IMR-90 (cell line): ENCODE measurements around the gene AIP. TPM values are rescaled to one million over a fixed set of nuclear protein-coding genes. Genes with fewer than 3 reads are reported as not detected.

Source experiments
- ATAC-seq: fragments of 200-7000 bp; cut with Tn5 transposase; 2 replicates; pipeline ENCODE4 v1.9.1; 2020; ENCODE audit warnings: low read depth, mild to moderate bottlenecking, moderate library complexity
- BruUV-seq: library from RNA; stranded (reverse); fragments of 400-500 nt; replicated peaks from 2 replicates; lab custom pipeline; 2021; lab: Mats Ljungman, UMichigan
- CTCF ChIA-PET: fragments of 300-600 bp; formaldehyde crosslinking; extraction: SDS; loops from one replicate; lab custom pipeline; 2021; ENCODE audit warnings: antibody characterized with exemption; lab: Yijun Ruan, JAX
- POLR2A ChIA-PET: fragments of 300-600 bp; sonication (Branson Sonifier 250); formaldehyde crosslinking; loops from one replicate; lab custom pipeline; 2022; ENCODE audit warnings: antibody characterized with exemption; ENCODE audit not compliant: unreplicated experiment; lab: Charles Lee
- DNase-seq: peaks from one replicate; pipeline ENCODE4 v3.0.0; 2013
- H2AFZ ChIP-seq: replicated peaks from 2 replicates; pipeline ENCODE3; 2013; ENCODE audit warnings: low read length, mild to moderate bottlenecking; ENCODE audit not compliant: poor library complexity
- H2AK5ac ChIP-seq: 2 replicates; pipeline ENCODE4 v1.6.1; 2013; ENCODE audit warnings: low read depth, low read length, inconsistent platforms
- H2AK9ac ChIP-seq: replicated peaks from 2 replicates; pipeline ENCODE3; 2013; ENCODE audit warnings: mild to moderate bottlenecking, low read depth, low read length, moderate library complexity; ENCODE audit not compliant: poor library complexity
- H2BK120ac ChIP-seq: 2 replicates; pipeline ENCODE4 v1.6.1; 2013; ENCODE audit warnings: low read depth, low read length, inconsistent platforms
- H2BK15ac ChIP-seq: 3 replicates; pipeline ENCODE4 v1.6.1; 2013; ENCODE audit warnings: low read depth, low read length, inconsistent platforms
- H2BK20ac ChIP-seq: 2 replicates; pipeline ENCODE4 v1.6.1; 2013; ENCODE audit warnings: low read depth, mild to moderate bottlenecking, inconsistent platforms, low read length, moderate library complexity
- H2BK5ac ChIP-seq: 2 replicates; pipeline ENCODE4 v1.6.1; 2013; ENCODE audit warnings: mild to moderate bottlenecking, low read depth, low read length, inconsistent platforms; ENCODE audit not compliant: poor library complexity, severe bottlenecking
- H3K14ac ChIP-seq: replicated peaks from 2 replicates; pipeline ENCODE4 v1.6.1; 2013; ENCODE audit warnings: low read depth, low read length, inconsistent platforms
- H3K18ac ChIP-seq: 2 replicates; pipeline ENCODE4 v1.6.1; 2013; ENCODE audit warnings: low read depth, low read length, control low read depth
- H3K23ac ChIP-seq: 2 replicates; pipeline ENCODE4 v1.6.1; 2013; ENCODE audit warnings: low read depth, low read length, inconsistent platforms
- H3K27ac ChIP-seq: 2 replicates; pipeline ENCODE4 v1.5.1; 2013; ENCODE audit warnings: mild to moderate bottlenecking, control low read depth, low read length; ENCODE audit not compliant: insufficient read depth
- H3K27me3 ChIP-seq: 2 replicates; pipeline ENCODE4 v1.6.1; 2013; ENCODE audit warnings: low read length; ENCODE audit not compliant: control insufficient read depth, insufficient read depth
- H3K36me3 ChIP-seq: 2 replicates; pipeline ENCODE4 v1.6.1; 2013; ENCODE audit warnings: low read length, mixed read lengths; ENCODE audit not compliant: control insufficient read depth, insufficient read depth
- H3K4ac ChIP-seq: 2 replicates; pipeline ENCODE4 v1.6.1; 2013; ENCODE audit warnings: low read depth, low read length, inconsistent platforms
- H3K4me1 ChIP-seq: 2 replicates; pipeline ENCODE4 v1.6.1; 2013; ENCODE audit warnings: low read length, mixed read lengths; ENCODE audit not compliant: control insufficient read depth, insufficient read depth
- H3K4me2 ChIP-seq: 2 replicates; pipeline ENCODE4 v1.6.1; 2013; ENCODE audit warnings: low read depth, mild to moderate bottlenecking, control low read depth, low read length, moderate library complexity
- H3K4me3 ChIP-seq: 2 replicates; pipeline ENCODE4 v1.5.1; 2013; ENCODE audit warnings: low read depth, mild to moderate bottlenecking, control low read depth, low read length, moderate library complexity; ENCODE audit not compliant: insufficient read depth
- H3K56ac ChIP-seq: 2 replicates; pipeline ENCODE4 v1.6.1; 2013; ENCODE audit warnings: low read length, inconsistent platforms; ENCODE audit not compliant: insufficient read depth; ENCODE audit errors: extremely low read depth
- H3K79me1 ChIP-seq, 2 experiments: 2 replicates each; pipeline ENCODE4 v1.6.1; 2013; ENCODE audit warnings: low read length in 2 of 2, inconsistent platforms in 1 of 2, low read depth in 1 of 2
- H3K9ac ChIP-seq: 2 replicates; pipeline ENCODE4 v1.6.1; 2013; ENCODE audit warnings: low read depth, low read length, control low read depth
- H3K9me1 ChIP-seq: 2 replicates; pipeline ENCODE4 v1.6.1; 2013; ENCODE audit warnings: low read length, inconsistent platforms; ENCODE audit not compliant: insufficient read depth
- H3K9me3 ChIP-seq: 2 replicates; pipeline ENCODE4 v1.6.1; 2013; ENCODE audit warnings: low read length; ENCODE audit not compliant: control insufficient read depth, insufficient read depth
- H4K20me1 ChIP-seq: 2 replicates; pipeline ENCODE4 v1.6.1; 2013; ENCODE audit warnings: low read length, inconsistent platforms; ENCODE audit not compliant: insufficient read depth
- H4K5ac ChIP-seq: 2 replicates; pipeline ENCODE4 v1.6.1; 2013; ENCODE audit warnings: mild to moderate bottlenecking, low read depth, low read length, control low read depth
- H4K8ac ChIP-seq, 2 experiments: 2 replicates each; pipeline ENCODE4 v1.6.1; 2013; ENCODE audit warnings: low read depth in 2 of 2, low read length in 2 of 2, control low read depth in 1 of 2, inconsistent platforms in 1 of 2
- H4K91ac ChIP-seq: 2 replicates; pipeline ENCODE4 v1.6.1; 2013; ENCODE audit warnings: low read depth, low read length, inconsistent platforms; ENCODE audit not compliant: insufficient read depth
- BHLHE40 ChIP-seq: fragments of 150-350 bp; IDR thresholded peaks from 2 replicates; pipeline ENCODE4 v1.6.1; 2016; ENCODE audit warnings: mild to moderate bottlenecking, low read depth, low read length
- CHD1 ChIP-seq: IDR thresholded peaks from 2 replicates; pipeline ENCODE4 v1.6.1; 2012; ENCODE audit warnings: low read depth, low read length, improper control_type of control experiment
- CTCF ChIP-seq: conservative IDR thresholded peaks from 2 replicates; pipeline ENCODE4 v1.5.1; 2012; ENCODE audit warnings: mild to moderate bottlenecking, low read depth, low read length, improper control_type of control experiment
- MAZ ChIP-seq: IDR thresholded peaks from 2 replicates; pipeline ENCODE4 v1.6.1; 2012; ENCODE audit warnings: low read depth, mild to moderate bottlenecking, low read length, improper control_type of control experiment, moderate library complexity, borderline replicate concordance
- MXI1 ChIP-seq: IDR thresholded peaks from 2 replicates; pipeline ENCODE4 v1.6.1; 2012; ENCODE audit warnings: low read depth, mild to moderate bottlenecking, low read length, moderate library complexity, borderline replicate concordance
- NFE2L2 ChIP-seq: fragments of 150-350 bp; IDR thresholded peaks from 2 replicates; pipeline ENCODE4 v1.6.1; 2016; ENCODE audit warnings: low read depth, mild to moderate bottlenecking, low read length
- RAD21 ChIP-seq: IDR thresholded peaks from 2 replicates; pipeline ENCODE4 v1.6.1; 2012; ENCODE audit warnings: low read length, improper control_type of control experiment
- RCOR1 ChIP-seq: IDR thresholded peaks from 2 replicates; pipeline ENCODE4 v1.6.1; 2012; ENCODE audit warnings: mild to moderate bottlenecking, low read length, improper control_type of control experiment; ENCODE audit not compliant: insufficient replicate concordance
- RFX5 ChIP-seq: IDR thresholded peaks from 2 replicates; pipeline ENCODE4 v1.8.0; 2012; ENCODE audit warnings: low read depth, mild to moderate bottlenecking, low read length, moderate library complexity
- USF2 ChIP-seq: fragments of 150-350 bp; IDR thresholded peaks from 2 replicates; pipeline ENCODE4 v1.6.1; 2017; ENCODE audit warnings: mild to moderate bottlenecking, antibody characterized with exemption, low read length, low read depth
- WGBS, 2 experiments: methylation state at CpG; one replicate each; pipeline versions ENCODE4 v1.1.5 to v1.1.7; 2013; ENCODE audit warnings: missing lambda C conversion rate in 2 of 2; ENCODE audit not compliant: insufficient read length in 1 of 2; ENCODE audit errors: extremely low coverage in 2 of 2; 5-methylcytosine and 5-hydroxymethylcytosine counted together
- dilution Hi-C: fragments of 300-500 bp; cut with HindIII; formaldehyde crosslinking; loops from one replicate; pipeline ENCODE4 v1.14.3; 2018; ENCODE audit warnings: low sequenced_read_pairs; ENCODE audit not compliant: unreplicated experiment
- in situ Hi-C: fragments of 300-500 bp; cut with MboI; formaldehyde crosslinking; loops from 3 replicates; pipeline ENCODE4 v1.14.3; 2019; ENCODE audit warnings: low sequenced_read_pairs, inconsistent platforms, mixed read lengths
- intact Hi-C: fragments of 100-400 bp; cut with micrococcal nuclease; formaldehyde crosslinking; loops from 2 replicates; pipeline ENCODE4 v1.10.0; 2022
- polyA plus RNA-seq, 3 experiments: library from polyadenylated mRNA; depleted of rRNA; stranded (reverse); fragments of >200 nt; gene quantifications; 2 replicates each; pipeline ENCODE4 v1.2.3, GENCODE V29; 2012; ENCODE audit warnings: low replicate concordance in 1 of 3
- total RNA-seq: library from RNA; depleted of rRNA; stranded (reverse); fragments of >200 nt; gene quantifications from 2 replicates; pipeline ENCODE4 v1.2.3, GENCODE V29; 2012

AIP gene
- total and polyA plus RNA-seq, 2 of the 4 experiments (the other 2 are of a cell fraction), result 95.5 to 122 TPM

GRCh38 chr11:67464411-67465188 is 18.2 kb upstream of the AIP start:
- Histone ChIP-seq H2BK15ac (no peak overlapping the region), H2AK9ac (peak overlapping the region; percentile 95), H3K9ac (peak overlapping the region; percentile 54), H3K4me3 (peak overlapping the region; percentile 62), H3K4me2 (peak overlapping the region; percentile 88), H3K4ac (peak overlapping the region; percentile 84), H3K9me1 (peaks cover 12% of the 10 kb centered on the region), H3K36me3 (peaks cover 2% of the 10 kb centered on the region; the same call in 1 of the 2 replicates), H2BK20ac (no peak overlapping the region), H2AFZ (peak overlapping the region; percentile 97), H2BK120ac (no peak overlapping the region), H3K27me3 (no peaks in the 10 kb centered on the region; the same call in 1 of the 2 replicates), H3K9me3 (no peaks in the 10 kb centered on the region), H3K14ac (peak overlapping the region; percentile 89), H4K20me1 (no peaks in the 10 kb centered on the region), H3K4me1 (peaks cover 9% of the 10 kb centered on the region), H3K18ac (no peak overlapping the region; the same call in 1 of the 2 replicates), H4K8ac (peak overlapping the region; percentile 92 to 95), H3K23ac (peak overlapping the region; percentile 85; the same call in 1 of the 2 replicates), H3K79me1 (peaks cover 4 to 24% of the 10 kb centered on the region in 2 experiments; a peak in 2 of 4 replicates), H2BK5ac (peak overlapping the region; percentile 41), H3K27ac (peak overlapping the region; percentile 56), H4K91ac (peak overlapping the region; percentile 72), H2AK5ac (peak overlapping the region; percentile 49), H3K56ac (no peak overlapping the region), H4K5ac (peak overlapping the region; percentile 87)
- intact Hi-C loops (no loop called here), dilution Hi-C loops (no loop called here), in situ Hi-C loops (no loop called here)
- TF ChIP-seq BHLHE40 (no peak), CTCF (no peak), RCOR1 (no peak), NFE2L2 (no peak), USF2 (peak; percentile 81), MXI1 (0 out of 2 replicates have a peak, but pooled peaks have one; percentile 13), RFX5 (no peak), MAZ (peak; percentile 10; the same call in 1 of the 2 replicates), RAD21 (no peak), CHD1 (no peak)
- POLR2A ChIA-PET, result interaction anchor here (0.5 kb wide), 1 partner anchor 51 kb away, joined by 6 read pairs; no protein-coding TSS in a partner anchor
- 35% methylated on average over 5 of the region's 56 CpGs; no CpG with 5 or more reads in 1 of the 2 experiments for WGBS, 2 experiments
- BruUV-seq, result no TSS peak
- ATAC-seq (peak; percentile 24), DNase-seq (peak; percentile 42)
- CTCF ChIA-PET, result interaction anchor here (0.9 kb wide), 1 partner anchor 113 kb away, joined by 3 read pairs; no protein-coding TSS in a partner anchor
